HCT116 (cell line): ENCODE results near the gene ATP2B1.
A peak's percentile ranks its signal among the peaks of the same experiment; 100 is the strongest.

Source experiments
- CBX3 ChIP-seq: IDR thresholded peaks from 2 replicates; pipeline ENCODE4 v1.6.1; 2012; ENCODE audit warnings: low read depth
- CTCF ChIP-seq, 3 experiments: fragments of 200-600 bp in 1 of 3; sonication (generic) in 1 of 3; IDR thresholded peaks in 2 of 3; conservative IDR thresholded peaks in 1 of 3; 2 replicates each; pipeline ENCODE4 v1.5.1; 2012 to 2017; ENCODE audit warnings: low read depth in 2 of 3, low read length in 2 of 3, antibody characterized with exemption in 1 of 3, borderline replicate concordance in 1 of 3, control low read depth in 1 of 3, mild to moderate bottlenecking in 1 of 3, mixed read lengths in 1 of 3, mixed run types in 1 of 3, moderate library complexity in 1 of 3; ENCODE audit not compliant: insufficient read depth in 1 of 3
- EZH2 ChIP-seq: fragments of 200-600 bp; sonication (generic); IDR thresholded peaks from 2 replicates; pipeline ENCODE4 v1.6.1; 2017; ENCODE audit warnings: antibody characterized with exemption, mixed run types
- EZH2phosphoT487 ChIP-seq: fragments of 200-600 bp; IDR thresholded peaks from 2 replicates; pipeline ENCODE4 v1.6.1; 2018; ENCODE audit warnings: antibody characterized with exemption, borderline replicate concordance
- JUND ChIP-seq: IDR thresholded peaks from 2 replicates; pipeline ENCODE4 v1.6.1; 2012
- MAX ChIP-seq: IDR thresholded peaks from 2 replicates; pipeline ENCODE4 v1.6.1; 2012
- POLR2A ChIP-seq: IDR thresholded peaks from 2 replicates; pipeline ENCODE4 v1.7.0; 2011; ENCODE audit warnings: borderline replicate concordance; ENCODE audit not compliant: insufficient read depth, insufficient read length; ENCODE audit errors: extremely low read depth
- POLR2AphosphoS5 ChIP-seq: IDR thresholded peaks from 2 replicates; pipeline ENCODE4 v1.6.1; 2011; ENCODE audit warnings: mild to moderate bottlenecking, low read depth, low read length, moderate library complexity
- RAD21 ChIP-seq: IDR thresholded peaks from 2 replicates; pipeline ENCODE4 v1.6.1; 2012; ENCODE audit warnings: low read depth, mild to moderate bottlenecking
- REST ChIP-seq: IDR thresholded peaks from 2 replicates; pipeline ENCODE4 v1.6.1; 2012; ENCODE audit warnings: low read depth

- TF ChIP-seq JUND (peak; percentile 15; the same call in 1 of the 2 replicates), POLR2AphosphoS5 (peak; percentile 69), MAX (peak; percentile 73), POLR2A (no peak), EZH2 (no peak), CTCF (IDR thresholded peaks at IDR 0.05 in 2 of 3, conservative IDR thresholded peaks at IDR 0.05 in 1 of 3; ENCODE audit: borderline replicate concordance in 1 of 3, insufficient read depth in 1 of 3, low read depth in 2 of 3, low read length in 2 of 3) (no peak), REST (no peak), CBX3 (no peak), RAD21 (no peak), EZH2phosphoT487 (no peak)
Observed at GRCh38 chr12:89709157-89709994, 738 bp upstream of the ATP2B1 start.
